AG10803 (cell line): ENCODE results near the gene DACT1.

ENCODE experiments used
- DNase-seq: peaks from one replicate; pipeline ENCODE4 v3.0.0; 2010; ENCODE audit warnings: low read depth
- H3K4me3 ChIP-seq: 2 replicates; pipeline ENCODE4 v1.5.1; 2011; ENCODE audit warnings: mild to moderate bottlenecking, low read length, control low read depth
- CTCF ChIP-seq: conservative IDR thresholded peaks from 2 replicates; pipeline ENCODE4 v1.5.1; 2011; ENCODE audit warnings: mild to moderate bottlenecking, low read length, control low read depth, inconsistent platforms

Gene DACT1

GRCh38 chr14:58677517-58677916 is 39.8 kb downstream of the DACT1 start:
- no peak overlapping the region for H3K4me3 ChIP-seq
- DNase-seq = no peak
- no peak for TF ChIP-seq CTCF

GRCh38 chr14:58677996-58678395 is 40.2 kb downstream of the DACT1 start:
- peak; percentile 20 for DNase-seq
- TF ChIP-seq CTCF = no peak
- no peak overlapping the region for H3K4me3 ChIP-seq

- TF ChIP-seq CTCF = no peak
- no peak overlapping the region for H3K4me3 ChIP-seq
- no peak for DNase-seq
Observed at GRCh38 chr14:58680698-58681097, 42.9 kb downstream of the DACT1 start.

GRCh38 chr14:58687232-58687795 is 49.6 kb downstream of the DACT1 start:
- no peak for TF ChIP-seq CTCF
- no peak for DNase-seq
- no peak overlapping the region for H3K4me3 ChIP-seq

GRCh38 chr14:58690801-58691516 is 53.2 kb downstream of the DACT1 start:
- TF ChIP-seq CTCF = no peak
- H3K4me3 ChIP-seq = no peak overlapping the region
- DNase-seq = no peak

GRCh38 chr14:58693048-58693447 is 55.3 kb downstream of the DACT1 start:
- DNase-seq = no peak
- TF ChIP-seq CTCF = no peak

GRCh38 chr14:58695514-58695913 is 57.8 kb downstream of the DACT1 start:
- DNase-seq = no peak
- no peak overlapping the region for H3K4me3 ChIP-seq
- no peak for TF ChIP-seq CTCF

More at GRCh38 chr14:58693048-58693447, 55.3 kb downstream of the DACT1 start:
- no peak overlapping the region for H3K4me3 ChIP-seq
